Measurements from ENCODE around the gene ETS2. TPM values are rescaled to one million over a fixed set of nuclear protein-coding genes. Genes with fewer than 3 reads are reported as not detected.
A peak's percentile ranks its signal among the peaks of the same experiment; 100 is the strongest.
"Not testable (repeated sequence)": the region's sequence is repeated elsewhere in the genome, so short reads cannot be mapped to it uniquely, and the experiment has no call there.

The ETS2 gene
- total RNA-seq, 4 donors from 2014 or later: 31.1 to 175 (median 63.8) TPM

DNA sequence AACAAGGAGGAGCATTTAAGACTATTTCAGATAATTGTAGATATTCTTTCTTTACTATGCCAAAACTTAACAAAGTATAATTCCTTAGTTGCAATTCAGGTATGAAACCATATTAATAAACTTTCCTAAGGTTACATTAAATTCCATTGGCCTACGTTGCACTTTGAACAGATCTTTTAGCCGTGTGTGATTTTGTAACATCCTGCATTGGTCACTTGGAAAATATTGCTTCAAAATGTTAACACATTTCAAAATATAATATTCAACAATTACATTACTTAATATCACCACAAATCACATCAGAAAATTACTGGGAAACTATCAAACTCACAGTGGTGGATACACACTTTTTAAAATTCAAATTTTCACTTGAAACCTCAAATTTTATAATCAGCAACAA, 20.2 kb downstream of the ETS2 start:
- Histone ChIP-seq H3K36me3 (peaks cover 21 to 40% (median 26%) of the 10 kb centered on the region in 4 donors), H3K9me3 (peaks cover 0 to 9% (median 0%) of the 10 kb centered on the region in 4 donors), H3K4me3 (no peak overlapping the region), H3K4me1 (peaks cover 30 to 49% (median 45%) of the 10 kb centered on the region in 4 donors), H3K27ac (replicated peaks in 1 of 4) (no peak overlapping the region), H3K27me3 (no peaks in the 10 kb centered on the region)
- no peak for DNase-seq (ENCODE audit: extremely low spot score)
- intact Hi-C loops (cut with DNase I): no loop called here
- TF ChIP-seq POLR2A (IDR thresholded peaks at IDR 0.05; ENCODE audit: low read depth) (no peak), EP300 (IDR thresholded peaks at IDR 0.05) (no peak), POLR2AphosphoS5 (IDR thresholded peaks at IDR 0.05) (no peak)
- TF ChIP-seq, protein P1, sequence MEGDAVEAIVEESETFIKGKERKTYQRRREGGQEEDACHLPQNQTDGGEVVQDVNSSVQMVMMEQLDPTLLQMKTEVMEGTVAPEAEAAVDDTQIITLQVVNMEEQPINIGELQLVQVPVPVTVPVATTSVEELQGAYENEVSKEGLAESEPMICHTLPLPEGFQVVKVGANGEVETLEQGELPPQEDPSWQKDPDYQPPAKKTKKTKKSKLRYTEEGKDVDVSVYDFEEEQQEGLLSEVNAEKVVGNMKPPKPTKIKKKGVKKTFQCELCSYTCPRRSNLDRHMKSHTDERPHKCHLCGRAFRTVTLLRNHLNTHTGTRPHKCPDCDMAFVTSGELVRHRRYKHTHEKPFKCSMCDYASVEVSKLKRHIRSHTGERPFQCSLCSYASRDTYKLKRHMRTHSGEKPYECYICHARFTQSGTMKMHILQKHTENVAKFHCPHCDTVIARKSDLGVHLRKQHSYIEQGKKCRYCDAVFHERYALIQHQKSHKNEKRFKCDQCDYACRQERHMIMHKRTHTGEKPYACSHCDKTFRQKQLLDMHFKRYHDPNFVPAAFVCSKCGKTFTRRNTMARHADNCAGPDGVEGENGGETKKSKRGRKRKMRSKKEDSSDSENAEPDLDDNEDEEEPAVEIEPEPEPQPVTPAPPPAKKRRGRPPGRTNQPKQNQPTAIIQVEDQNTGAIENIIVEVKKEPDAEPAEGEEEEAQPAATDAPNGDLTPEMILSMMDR (IDR thresholded peaks at IDR 0.05): no peak
- 70% methylated on average over 2 of the region's 2 CpGs for WGBS

DNA sequence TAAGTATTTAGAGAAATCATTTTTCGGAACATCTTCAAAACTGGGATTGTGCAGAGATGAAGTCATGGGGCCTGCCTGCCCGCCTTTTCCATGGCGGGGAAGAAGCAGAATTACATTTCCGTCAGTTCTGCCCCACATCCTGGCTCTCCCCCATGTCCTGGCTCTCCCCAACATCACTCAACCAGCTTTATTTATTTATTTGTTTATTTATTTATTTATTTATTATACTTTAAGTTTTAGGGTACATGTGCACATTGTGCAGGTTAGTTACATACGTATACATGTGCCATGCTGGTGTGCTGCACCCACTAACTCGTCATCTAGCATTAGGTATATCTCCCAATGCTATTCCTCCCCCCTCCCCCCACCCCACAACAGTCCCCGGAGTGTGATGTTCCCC, 22.4 kb downstream of the ETS2 start:
- H3K27ac ChIP-seq (replicated peaks in 1 of 4); H3K9me3 ChIP-seq; DNase-seq (ENCODE audit: extremely low spot score); H3K27me3 ChIP-seq; H3K4me3 ChIP-seq; intact Hi-C loops (cut with DNase I): not testable (repeated sequence)
- H3K4me1 ChIP-seq: peaks cover 21 to 43% (median 35%) of the 10 kb centered on the region in 4 donors
- 95% methylated on average over 6 of the region's 7 CpGs for WGBS
- peaks cover 0 to 18% (median 4%) of the 10 kb centered on the region in 4 donors for H3K36me3 ChIP-seq

DNA sequence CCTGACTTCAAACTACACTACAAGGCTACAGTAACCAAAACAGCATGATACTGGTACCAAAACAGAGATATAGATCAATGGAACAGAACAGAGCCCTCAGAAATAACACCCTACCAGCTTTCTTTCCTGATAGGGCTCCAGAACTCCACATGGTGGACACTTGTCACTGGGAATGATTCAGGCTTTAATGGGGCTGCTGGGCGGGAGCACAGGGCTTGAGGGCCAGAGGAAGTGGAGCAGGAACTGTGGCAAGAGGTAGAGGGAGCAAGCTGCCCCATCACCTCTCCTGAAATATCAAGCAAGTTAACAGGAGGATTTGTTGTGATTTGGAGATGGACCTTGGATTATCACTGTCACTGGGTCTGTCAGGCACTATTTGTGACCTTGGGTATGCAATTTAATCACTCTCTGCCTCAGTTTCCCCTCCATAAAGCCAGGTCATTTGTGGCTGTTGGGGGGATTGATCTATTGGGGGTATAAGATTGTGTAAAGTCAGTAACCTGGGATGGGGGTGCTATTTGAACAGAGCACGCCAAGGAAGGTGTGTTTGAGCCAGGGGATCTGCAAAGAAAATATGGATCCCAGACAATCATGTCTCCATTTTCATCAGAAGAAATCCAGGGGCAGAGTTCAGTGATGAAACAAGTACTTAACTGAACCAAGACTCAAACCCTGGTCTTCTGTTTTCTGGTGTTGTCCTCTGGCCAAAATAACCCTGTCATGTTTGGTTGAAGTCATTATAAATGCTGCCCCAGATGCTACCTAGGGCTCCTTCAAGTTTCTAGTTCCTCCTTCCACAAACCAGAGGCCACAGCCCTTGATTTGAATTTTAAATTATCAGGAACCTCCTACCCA, 25.2 kb downstream of the ETS2 start:
- Histone ChIP-seq H3K36me3 (no peaks in the 10 kb centered on the region), H3K27me3 (no peaks in the 10 kb centered on the region), H3K4me3 (no peak overlapping the region), H3K27ac (replicated peaks in 1 of 4) (peak overlapping the region; percentile 33 to 73 (median 56)), H3K9me3 (peaks cover 0 to 9% (median 0%) of the 10 kb centered on the region in 4 donors), H3K4me1 (peaks cover 13 to 20% (median 15%) of the 10 kb centered on the region in 4 donors)
- 90% methylated on average over 2 of the region's 2 CpGs for WGBS
- intact Hi-C loops (cut with DNase I): loop anchor here (10.0 kb wide), 1 partner anchor 74 kb away; no protein-coding TSS in a partner anchor
- DNase-seq (ENCODE audit: extremely low spot score): no peak
- TF ChIP-seq, protein P1 (IDR thresholded peaks at IDR 0.05): no peak
- TF ChIP-seq POLR2A (IDR thresholded peaks at IDR 0.05; ENCODE audit: low read depth): no peak
- TF ChIP-seq EP300 (IDR thresholded peaks at IDR 0.05): no peak
- no peak for TF ChIP-seq POLR2AphosphoS5 (IDR thresholded peaks at IDR 0.05)

DNA sequence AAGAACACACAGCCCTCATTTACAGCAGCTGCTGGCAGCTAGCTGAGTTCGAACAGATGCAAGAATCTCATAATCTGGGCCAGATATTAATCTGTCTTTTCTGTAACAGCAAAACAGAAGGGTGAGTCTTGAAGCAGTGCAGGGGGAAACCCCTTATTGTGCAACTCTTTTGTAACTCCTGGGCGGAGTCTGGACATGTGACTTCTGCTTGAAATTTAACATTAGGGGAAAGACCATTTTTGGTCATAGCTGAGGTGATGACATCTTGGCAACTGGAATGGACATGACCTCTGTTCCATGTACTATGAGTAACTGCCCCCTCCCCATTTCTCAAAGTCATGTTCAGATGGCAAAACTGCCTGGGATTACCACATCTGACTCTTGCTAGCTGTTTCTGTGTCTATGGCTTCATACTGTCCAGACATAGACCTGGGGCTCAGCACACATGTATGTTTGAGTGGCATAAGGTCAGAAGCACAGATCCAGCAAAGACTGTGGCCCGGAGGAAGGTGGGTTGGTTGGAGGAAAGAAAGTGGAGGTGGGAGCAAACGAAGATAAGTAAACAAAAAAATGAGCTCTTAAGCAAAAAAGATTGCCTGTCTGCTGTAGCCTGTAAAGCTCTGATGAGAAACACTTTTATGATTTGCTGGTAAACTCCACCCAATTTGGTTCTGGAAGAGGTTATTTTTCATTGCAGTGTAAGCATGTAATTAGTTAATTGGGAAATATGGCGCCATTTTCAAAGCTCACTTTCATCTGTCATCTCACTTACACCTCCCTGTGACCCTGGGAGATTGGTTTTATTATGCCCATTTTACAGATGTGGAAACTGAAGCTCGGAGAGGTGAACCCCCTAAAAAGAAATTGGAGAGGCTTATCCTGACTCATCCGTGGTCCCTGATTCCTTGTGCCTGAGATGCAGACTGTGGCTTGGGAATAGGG, 26.1 kb downstream of the ETS2 start:
- Histone ChIP-seq H3K27ac (replicated peaks in 1 of 4) (peak overlapping the region; percentile 33 to 73 (median 56)), H3K36me3 (no peaks in the 10 kb centered on the region), H3K27me3 (no peaks in the 10 kb centered on the region), H3K4me3 (no peak overlapping the region), H3K4me1 (peaks cover 13 to 20% (median 15%) of the 10 kb centered on the region in 4 donors), H3K9me3 (peaks cover 0 to 3% (median 0%) of the 10 kb centered on the region in 4 donors)
- TF ChIP-seq POLR2A (IDR thresholded peaks at IDR 0.05; ENCODE audit: low read depth): no peak
- TF ChIP-seq, protein P1 (IDR thresholded peaks at IDR 0.05): no peak
- TF ChIP-seq POLR2AphosphoS5 (IDR thresholded peaks at IDR 0.05): peak; percentile 84 to 88
- peak; percentile 25 for TF ChIP-seq EP300 (IDR thresholded peaks at IDR 0.05)
- intact Hi-C loops (cut with DNase I): loop anchor here (10.0 kb wide), 1 partner anchor 73 kb away; no protein-coding TSS in a partner anchor
- 67% methylated on average over 7 of the region's 7 CpGs for WGBS
- DNase-seq (ENCODE audit: extremely low spot score): peak; percentile 97
